ENCODE measurements around the gene WNT16. TPM values are rescaled to one million over a fixed set of nuclear protein-coding genes. Genes with fewer than 3 reads are reported as not detected.

WNT16 gene
- total RNA-seq, 1 experiment from 2014 or later: not detected

- H3K23ac ChIP-seq (ENCODE audit: insufficient read length, low read depth, low read length): no peak overlapping the region
- no peak for DNase-seq
- H3K4me1 ChIP-seq (ENCODE audit: insufficient read depth, low read length): no peaks in the 10 kb centered on the region
- no peak overlapping the region for H2BK5ac ChIP-seq (ENCODE audit: insufficient read length, low read length)
- no peaks in the 10 kb centered on the region for H3K4me1 Mint-ChIP-seq
- no peak overlapping the region for H2BK120ac ChIP-seq (ENCODE audit: low read depth, low read length, poor library complexity, severe bottlenecking)
- H3K23me2 ChIP-seq (ENCODE audit: insufficient read length, low read depth, low read length, poor library complexity, severe bottlenecking): no peaks in the 10 kb centered on the region
- H3K79me2 ChIP-seq (ENCODE audit: insufficient read depth, low read length): no peaks in the 10 kb centered on the region
- peaks cover 3 to 13% (median 10%) of the 10 kb centered on the region in 3 experiments; a peak in 5 of 7 replicates for H3K36me3 Mint-ChIP-seq (ENCODE audit: insufficient read depth in 1 of 3, low read depth in 3 of 3)
- no peak overlapping the region for H3K9ac ChIP-seq (ENCODE audit: extremely low read depth, insufficient read length, low read length)
- no peak for TF ChIP-seq CTCF (conservative IDR thresholded peaks at IDR 0.05)
- H3K56ac ChIP-seq (ENCODE audit: insufficient read length, low read depth, low read length): no peak overlapping the region
- no peak overlapping the region for H4K8ac ChIP-seq (replicated peaks; ENCODE audit: insufficient read length, low read depth, low read length)
- no peak overlapping the region for H3K4me2 ChIP-seq (ENCODE audit: insufficient read depth, insufficient read length, low read length)
- no peak overlapping the region for H2BK20ac ChIP-seq (ENCODE audit: low read depth, low read length, poor library complexity, severe bottlenecking)
- no peak overlapping the region for H3T11ph ChIP-seq (ENCODE audit: low read length)
- WGBS (ENCODE audit: extremely low coverage, insufficient read length, low lambda C conversion rate): no CpG with 5 or more reads among the region's 2 CpGs
- no peak overlapping the region for H3K27ac Mint-ChIP-seq
- H2BK12ac ChIP-seq (ENCODE audit: insufficient read length, low read depth, low read length): no peak overlapping the region
- no peaks in the 10 kb centered on the region for H3K79me1 ChIP-seq (ENCODE audit: insufficient read depth, low read depth, low read length, poor library complexity, severe bottlenecking)
- H3K27me3 Mint-ChIP-seq (ENCODE audit: low read depth): no peaks in the 10 kb centered on the region
- H2BK15ac ChIP-seq (ENCODE audit: low read depth, low read length): no peak overlapping the region
- H3K14ac ChIP-seq (ENCODE audit: insufficient read depth, low read length): no peak overlapping the region
- H3K9me3 Mint-ChIP-seq: no peaks in the 10 kb centered on the region
- no peak overlapping the region for H4K91ac ChIP-seq (ENCODE audit: insufficient read length, low read depth, low read length)
- no peaks in the 10 kb centered on the region for H3K27me3 ChIP-seq (ENCODE audit: insufficient read depth, low read length)
- H3K4me3 Mint-ChIP-seq: no peak overlapping the region
- H2AFZ ChIP-seq (ENCODE audit: low read length): no peak overlapping the region
- H4K20me1 ChIP-seq (ENCODE audit: control insufficient read depth, insufficient read depth, insufficient read length): no peaks in the 10 kb centered on the region
- H4K5ac ChIP-seq (ENCODE audit: insufficient read length, low read depth, low read length): no peak overlapping the region
- no peak overlapping the region for H3K4ac ChIP-seq (ENCODE audit: low read depth, low read length)
- H3K9me3 ChIP-seq (ENCODE audit: control insufficient read depth, low read depth, low read length): no peaks in the 10 kb centered on the region
- no peak overlapping the region for H3K18ac ChIP-seq (ENCODE audit: insufficient read length, low read depth, low read length)
- no peak overlapping the region for H3K27ac ChIP-seq (ENCODE audit: insufficient read length, low read depth, low read length)
- no peak overlapping the region for H2AK5ac ChIP-seq (ENCODE audit: insufficient read length, low read length)
These were observed 15.3 kb downstream of the WNT16 start for GRCh38 chr7:121344093-121344492.
